Epithelial cell of proximal tubule (primary cell): Measurements from ENCODE around the gene NKIRAS2. TPM values are rescaled to one million over a fixed set of nuclear protein-coding genes. Genes with fewer than 3 reads are reported as not detected.

ENCODE experiments used
- DNase-seq: peaks from one replicate; pipeline ENCODE4 v3.0.0-alpha.2; 2011; ENCODE audit warnings: low read depth
- H3K4me3 ChIP-seq: 2 replicates; pipeline ENCODE4 v1.5.1; 2011; ENCODE audit warnings: low read depth, mild to moderate bottlenecking, low read length
- CTCF ChIP-seq: conservative IDR thresholded peaks from 2 replicates; pipeline ENCODE4 v1.5.1; 2012; ENCODE audit warnings: low read depth, mild to moderate bottlenecking, low read length
- total RNA-seq: library from RNA; depleted of rRNA; stranded (reverse); fragments of >200 nt; gene quantifications from 2 replicates; pipeline ENCODE4 v1.2.3, GENCODE V29; 2015

Gene NKIRAS2
- total RNA-seq, 1 donor from 2014 or later: 37.7 TPM

- TF ChIP-seq CTCF: no peak
- no peak for DNase-seq
Observed at GRCh38 chr17:41998497-41998896, 21.4 kb upstream of the NKIRAS2 start.

GRCh38 chr17:42000413-42001133 lies 19.3 kb upstream of the NKIRAS2 start:
- DNase-seq: no peak
- TF ChIP-seq CTCF: no peak
- H3K4me3 ChIP-seq: no peak overlapping the region

More at GRCh38 chr17:41998497-41998896, 21.4 kb upstream of the NKIRAS2 start:
- H3K4me3 ChIP-seq: no peak overlapping the region

GRCh38 chr17:42001729-42002128 lies 18.2 kb upstream of the NKIRAS2 start:
- H3K4me3 ChIP-seq: no peak overlapping the region
- no peak for TF ChIP-seq CTCF
- no peak for DNase-seq

- no peak overlapping the region for H3K4me3 ChIP-seq
- DNase-seq: no peak
- no peak for TF ChIP-seq CTCF
Observed at GRCh38 chr17:42002175-42002791, 17.6 kb upstream of the NKIRAS2 start.

GRCh38 chr17:42002792-42003301 lies 17.0 kb upstream of the NKIRAS2 start:
- H3K4me3 ChIP-seq: peak overlapping the region; percentile 1
- no peak for TF ChIP-seq CTCF
- no peak for DNase-seq

GRCh38 chr17:42005166-42005565 lies 14.7 kb upstream of the NKIRAS2 start:
- DNase-seq: no peak
- no peak overlapping the region for H3K4me3 ChIP-seq
- no peak for TF ChIP-seq CTCF
